Astrocyte (in vitro differentiated cells and primary cell): ENCODE measurements around the gene ELMOD1.

Experiments
- EZH2 ChIP-seq: IDR thresholded peaks from 2 replicates; pipeline ENCODE4 v1.6.1; 2012; ENCODE audit warnings: mild to moderate bottlenecking, low read length, inconsistent platforms; ENCODE audit not compliant: insufficient read depth
- TF ChIP-seq, protein P1 (sequence below): IDR thresholded peaks from 2 replicates; pipeline ENCODE4 v1.5.1; 2011; ENCODE audit warnings: low read depth, mild to moderate bottlenecking, inconsistent platforms, low read length, moderate library complexity; ENCODE audit not compliant: insufficient read depth

- TF ChIP-seq, protein P1, sequence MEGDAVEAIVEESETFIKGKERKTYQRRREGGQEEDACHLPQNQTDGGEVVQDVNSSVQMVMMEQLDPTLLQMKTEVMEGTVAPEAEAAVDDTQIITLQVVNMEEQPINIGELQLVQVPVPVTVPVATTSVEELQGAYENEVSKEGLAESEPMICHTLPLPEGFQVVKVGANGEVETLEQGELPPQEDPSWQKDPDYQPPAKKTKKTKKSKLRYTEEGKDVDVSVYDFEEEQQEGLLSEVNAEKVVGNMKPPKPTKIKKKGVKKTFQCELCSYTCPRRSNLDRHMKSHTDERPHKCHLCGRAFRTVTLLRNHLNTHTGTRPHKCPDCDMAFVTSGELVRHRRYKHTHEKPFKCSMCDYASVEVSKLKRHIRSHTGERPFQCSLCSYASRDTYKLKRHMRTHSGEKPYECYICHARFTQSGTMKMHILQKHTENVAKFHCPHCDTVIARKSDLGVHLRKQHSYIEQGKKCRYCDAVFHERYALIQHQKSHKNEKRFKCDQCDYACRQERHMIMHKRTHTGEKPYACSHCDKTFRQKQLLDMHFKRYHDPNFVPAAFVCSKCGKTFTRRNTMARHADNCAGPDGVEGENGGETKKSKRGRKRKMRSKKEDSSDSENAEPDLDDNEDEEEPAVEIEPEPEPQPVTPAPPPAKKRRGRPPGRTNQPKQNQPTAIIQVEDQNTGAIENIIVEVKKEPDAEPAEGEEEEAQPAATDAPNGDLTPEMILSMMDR = no peak
- no peak for TF ChIP-seq EZH2
These were observed 3.0 kb downstream of the ELMOD1 start for GRCh38 chr11:107593951-107594350.
